ENCODE data around the gene GRIA3.
"Not testable (repeated sequence)": the region's sequence is repeated elsewhere in the genome, so short reads cannot be mapped to it uniquely, and the experiment has no call there.

Gene GRIA3

DNA sequence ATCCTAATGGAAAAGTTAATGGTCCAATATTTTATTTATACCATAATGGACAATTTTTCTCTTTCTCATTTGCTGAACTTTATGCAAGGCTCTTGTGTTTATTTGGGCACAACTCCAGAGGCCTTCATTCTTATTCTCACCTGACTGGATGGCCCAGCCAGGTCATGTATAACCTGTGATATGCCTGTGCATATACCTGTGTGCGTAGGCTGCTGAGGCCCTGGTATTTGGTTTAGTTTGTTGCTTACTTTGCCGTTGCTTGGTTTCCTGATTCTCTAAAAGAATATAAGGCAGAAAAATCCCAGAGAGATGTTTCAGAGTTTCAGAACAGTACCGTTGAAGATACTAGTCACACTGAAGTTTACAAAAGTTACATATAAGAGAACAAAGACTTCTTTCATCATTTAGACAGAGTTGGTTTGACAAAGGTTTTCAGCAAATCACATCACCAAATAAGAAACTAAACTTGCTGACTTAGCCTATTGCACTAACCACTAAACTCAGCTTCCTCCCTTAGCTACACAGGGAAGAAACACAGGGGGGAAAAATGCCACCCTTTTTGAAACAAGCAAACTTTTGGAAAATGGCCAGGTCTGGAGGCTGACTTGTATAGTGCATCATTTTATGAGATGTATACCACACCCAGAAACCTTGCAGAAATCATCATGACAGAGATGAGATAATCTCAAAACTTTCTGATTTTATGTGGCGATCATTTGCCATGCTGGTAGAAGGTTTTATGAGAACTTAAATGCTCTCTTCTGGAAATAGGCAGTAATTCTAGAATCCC, 248.5 kb downstream of the GRIA3 start:
- H3K4me3 ChIP-seq (replicated peaks; ENCODE audit: low read depth, low read length): no peak overlapping the region
- TF ChIP-seq, protein P1, sequence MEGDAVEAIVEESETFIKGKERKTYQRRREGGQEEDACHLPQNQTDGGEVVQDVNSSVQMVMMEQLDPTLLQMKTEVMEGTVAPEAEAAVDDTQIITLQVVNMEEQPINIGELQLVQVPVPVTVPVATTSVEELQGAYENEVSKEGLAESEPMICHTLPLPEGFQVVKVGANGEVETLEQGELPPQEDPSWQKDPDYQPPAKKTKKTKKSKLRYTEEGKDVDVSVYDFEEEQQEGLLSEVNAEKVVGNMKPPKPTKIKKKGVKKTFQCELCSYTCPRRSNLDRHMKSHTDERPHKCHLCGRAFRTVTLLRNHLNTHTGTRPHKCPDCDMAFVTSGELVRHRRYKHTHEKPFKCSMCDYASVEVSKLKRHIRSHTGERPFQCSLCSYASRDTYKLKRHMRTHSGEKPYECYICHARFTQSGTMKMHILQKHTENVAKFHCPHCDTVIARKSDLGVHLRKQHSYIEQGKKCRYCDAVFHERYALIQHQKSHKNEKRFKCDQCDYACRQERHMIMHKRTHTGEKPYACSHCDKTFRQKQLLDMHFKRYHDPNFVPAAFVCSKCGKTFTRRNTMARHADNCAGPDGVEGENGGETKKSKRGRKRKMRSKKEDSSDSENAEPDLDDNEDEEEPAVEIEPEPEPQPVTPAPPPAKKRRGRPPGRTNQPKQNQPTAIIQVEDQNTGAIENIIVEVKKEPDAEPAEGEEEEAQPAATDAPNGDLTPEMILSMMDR (IDR thresholded peaks at IDR 0.05; ENCODE audit: low read length, missing control alignments): no peak
- DNase-seq (ENCODE audit: low read depth): no peak

DNA sequence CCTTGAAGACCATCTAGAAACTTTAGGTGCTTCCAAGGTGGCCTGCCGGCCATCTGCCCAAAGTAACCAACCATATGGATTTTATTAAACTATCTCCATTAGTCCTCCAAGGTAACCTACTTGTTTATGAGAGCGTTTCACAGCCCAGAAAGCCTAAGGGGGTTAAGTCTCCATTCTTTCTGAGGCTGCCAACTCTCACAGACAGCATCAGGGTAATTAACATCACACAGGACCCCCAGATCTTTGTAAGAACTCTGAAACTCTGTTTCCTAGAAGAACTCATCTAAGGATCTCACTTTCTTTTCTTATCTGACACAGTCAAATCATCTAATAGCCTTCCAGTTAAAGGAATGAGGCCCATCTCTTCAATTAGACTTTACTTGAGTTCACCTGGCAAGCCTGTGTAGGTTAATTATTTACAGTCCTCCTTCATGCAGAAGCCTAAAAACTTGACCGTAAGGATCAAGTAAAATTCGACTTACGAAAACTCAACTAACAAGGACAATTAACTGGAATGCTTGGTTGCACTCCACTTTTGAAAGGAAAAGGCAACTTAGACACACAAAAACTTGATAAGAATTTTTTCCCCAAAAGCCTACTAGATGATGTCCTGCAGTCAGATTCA, 252.5 kb downstream of the GRIA3 start:
- no peak for DNase-seq (ENCODE audit: low read depth)
- TF ChIP-seq, protein P1 (IDR thresholded peaks at IDR 0.05; ENCODE audit: low read length, missing control alignments): no peak
- no peak overlapping the region for H3K4me3 ChIP-seq (replicated peaks; ENCODE audit: low read depth, low read length)

DNA sequence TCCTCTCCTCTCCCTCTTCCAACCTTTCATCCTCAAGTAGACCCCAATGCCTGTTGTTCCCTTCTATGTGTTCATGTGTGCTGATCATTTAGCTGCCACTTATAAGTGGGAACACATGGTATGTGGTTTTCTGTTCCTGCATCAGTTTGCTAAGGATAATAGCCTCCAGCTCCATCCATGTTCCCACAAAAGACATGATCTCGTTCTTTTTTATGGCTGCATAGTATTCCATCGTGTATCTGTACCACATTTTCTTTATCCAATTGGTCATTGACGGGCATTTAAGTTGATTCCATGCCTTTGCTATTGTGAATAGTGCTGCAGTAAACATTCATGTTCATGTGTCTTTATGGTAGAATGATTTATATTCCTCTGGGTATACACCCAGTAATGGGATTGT, 255.8 kb downstream of the GRIA3 start:
- DNase-seq (ENCODE audit: low read depth); H3K4me3 ChIP-seq (replicated peaks; ENCODE audit: low read depth, low read length): not testable (repeated sequence)

DNA sequence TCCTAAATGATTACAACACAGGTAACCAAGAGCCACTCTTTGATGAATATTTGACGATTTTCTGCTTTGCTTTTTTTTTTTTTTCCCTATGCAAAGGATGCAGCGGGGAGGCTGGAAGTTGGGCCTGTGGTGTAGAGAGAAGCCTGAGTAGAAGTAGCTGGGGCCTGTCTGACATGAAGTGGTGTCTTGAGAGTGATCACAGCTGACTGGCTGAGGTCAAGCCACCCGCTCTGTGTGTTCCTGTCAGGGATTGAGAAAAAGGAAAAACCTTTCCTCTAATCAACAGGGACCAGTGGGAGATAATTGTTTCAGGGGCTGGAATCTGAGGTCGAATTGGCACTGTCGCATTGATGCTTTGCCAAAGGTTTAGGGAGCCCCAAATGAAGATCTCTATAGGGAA, 258.7 kb downstream of the GRIA3 start:
- no peak for DNase-seq (ENCODE audit: low read depth)
- no peak overlapping the region for H3K4me3 ChIP-seq (replicated peaks; ENCODE audit: low read depth, low read length)
- TF ChIP-seq, protein P1 (IDR thresholded peaks at IDR 0.05; ENCODE audit: low read length, missing control alignments): no peak

GRCh38 chrX:123447506-123447905, 263.4 kb downstream of the GRIA3 start:
- no peak for DNase-seq (ENCODE audit: low read depth)
- no peak overlapping the region for H3K4me3 ChIP-seq (replicated peaks; ENCODE audit: low read depth, low read length)
- TF ChIP-seq, protein P1 (IDR thresholded peaks at IDR 0.05; ENCODE audit: low read length, missing control alignments): no peak

- TF ChIP-seq, protein P1 (IDR thresholded peaks at IDR 0.05; ENCODE audit: low read length, missing control alignments): no peak
Observed at GRCh38 chrX:123449335-123449734, 265.3 kb downstream of the GRIA3 start.

DNA sequence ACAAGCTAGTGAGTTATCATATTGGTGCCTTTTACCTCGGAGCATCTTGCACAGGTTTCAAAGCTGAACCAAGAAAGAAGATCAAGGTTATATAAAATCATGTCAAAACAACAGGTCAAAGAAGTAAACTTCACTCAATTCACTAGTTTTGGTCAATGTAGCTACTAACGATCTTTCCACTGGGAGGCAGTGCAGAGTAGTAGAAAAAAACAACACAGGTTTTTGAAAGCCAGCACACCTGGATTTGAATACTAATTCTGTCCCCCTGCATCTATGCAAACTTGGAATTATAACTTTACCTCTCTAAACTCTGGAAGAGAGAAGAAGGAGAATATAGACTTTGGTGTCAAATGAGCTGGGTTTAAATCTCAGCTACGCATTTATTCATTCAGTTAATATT, 266.1 kb downstream of the GRIA3 start:
- TF ChIP-seq, protein P1 (IDR thresholded peaks at IDR 0.05; ENCODE audit: low read length, missing control alignments): peak; percentile 47
- no peak overlapping the region for H3K4me3 ChIP-seq (replicated peaks; ENCODE audit: low read depth, low read length)
- DNase-seq (ENCODE audit: low read depth): peak; percentile 16

More at GRCh38 chrX:123449335-123449734, 265.3 kb downstream of the GRIA3 start:
- no peak for DNase-seq (ENCODE audit: low read depth)
- H3K4me3 ChIP-seq (replicated peaks; ENCODE audit: low read depth, low read length): no peak overlapping the region
